ENCODE measurements around the gene SPSB2. TPM values are rescaled to one million over a fixed set of nuclear protein-coding genes. Genes with fewer than 3 reads are reported as not detected.
"Not testable (repeated sequence)": the region's sequence is repeated elsewhere in the genome, so short reads cannot be mapped to it uniquely, and the experiment has no call there.

Gene SPSB2
- polyA plus RNA-seq, 1 of the 3 experiments (the other 2 are of a cell fraction) = 16.9 TPM

DNA sequence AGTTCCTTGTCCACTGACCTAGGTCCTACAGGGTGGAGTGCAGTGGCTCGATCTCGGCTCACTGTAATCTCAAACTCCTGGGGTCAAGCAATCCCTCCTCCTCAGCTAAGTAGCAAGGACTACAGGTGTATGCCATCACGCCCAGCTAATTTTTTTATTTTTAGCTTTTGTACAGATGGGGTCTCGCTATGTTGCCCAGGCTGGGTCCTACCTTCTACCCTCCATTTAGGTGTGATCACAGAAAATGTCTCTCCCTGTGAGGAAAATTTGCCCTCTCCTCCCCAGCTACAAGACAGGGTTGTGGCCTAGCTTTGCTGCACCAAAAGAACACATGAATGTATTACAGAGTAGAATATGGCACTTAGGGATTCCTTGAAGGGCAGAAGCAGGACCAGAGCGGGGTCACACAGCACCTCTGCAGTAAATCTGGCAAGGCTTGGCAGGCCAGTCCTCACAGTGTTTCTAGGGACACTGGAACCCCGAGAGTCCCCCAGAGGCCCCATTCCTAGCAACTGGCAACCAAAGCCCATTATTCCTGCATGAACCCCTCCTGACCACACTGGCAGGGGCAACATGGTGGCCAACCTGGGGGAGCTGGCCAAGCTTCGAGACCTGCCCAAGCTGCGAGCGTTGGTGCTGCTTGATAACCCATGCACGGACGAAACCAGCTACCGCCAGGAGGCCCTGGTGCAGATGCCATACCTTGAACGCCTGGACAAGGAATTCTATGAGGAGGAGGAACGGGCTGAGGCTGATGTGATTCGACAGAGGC lies 39.2 kb upstream of the SPSB2 start:
- CTCF ChIA-PET = interaction anchor here (0.6 to 9.6 kb wide), 11 partner anchors 13 to 232 kb away, joined by 3 to 62 read pairs (median 5); partner anchors contain the start of genes C12orf57 and RNU7-1
- Histone ChIP-seq H3K9me3 (no peaks in the 10 kb centered on the region), H3K9me2 (no peaks in the 10 kb centered on the region), H3K79me2 (ENCODE audit: insufficient read depth) (peaks cover 13% of the 10 kb centered on the region; the same call in 1 of the 2 replicates), H3K9ac (no peak overlapping the region), H4K20me1 (ENCODE audit: insufficient read depth) (no peaks in the 10 kb centered on the region), H3K4me2 (no peak overlapping the region), H3K4me1 (ENCODE audit: control insufficient read depth in 1 of 2, insufficient read depth in 2 of 2, low read depth in 1 of 2, low read length in 1 of 2) (peaks cover 14 to 18% of the 10 kb centered on the region in 2 experiments; a peak in 2 of 4 replicates), H3K27me3 (ENCODE audit: insufficient read depth) (no peaks in the 10 kb centered on the region), H3F3A (replicated peaks; ENCODE audit: insufficient read depth) (peaks cover 4% of the 10 kb centered on the region), H3K4me3 (ENCODE audit: low read depth in 2 of 2, low read length in 1 of 2) (no peak overlapping the region), H3K36me3 (replicated peaks in 1 of 2; ENCODE audit: control insufficient read depth in 1 of 2, insufficient read depth in 2 of 2, low read length in 1 of 2) (peaks cover 0 to 5% of the 10 kb centered on the region in 2 experiments), H2AFZ (ENCODE audit: low read depth) (no peak overlapping the region), H3K27ac (ENCODE audit: low read depth in 2 of 2, low read length in 1 of 2) (no peak overlapping the region)
- POLR2A ChIA-PET = interaction anchor here (1.1 to 4.2 kb wide), 5 partner anchors 10 to 46 kb away, joined by 3 to 21 read pairs (median 7); no protein-coding TSS in a partner anchor
- no peak for DNase-seq
- no peak for TF ChIP-seq GABPA (IDR thresholded peaks at IDR 0.05; ENCODE audit: low read depth)
- 96% methylated on average over 15 of the region's 15 CpGs for WGBS (ENCODE audit: low lambda C conversion rate)

DNA sequence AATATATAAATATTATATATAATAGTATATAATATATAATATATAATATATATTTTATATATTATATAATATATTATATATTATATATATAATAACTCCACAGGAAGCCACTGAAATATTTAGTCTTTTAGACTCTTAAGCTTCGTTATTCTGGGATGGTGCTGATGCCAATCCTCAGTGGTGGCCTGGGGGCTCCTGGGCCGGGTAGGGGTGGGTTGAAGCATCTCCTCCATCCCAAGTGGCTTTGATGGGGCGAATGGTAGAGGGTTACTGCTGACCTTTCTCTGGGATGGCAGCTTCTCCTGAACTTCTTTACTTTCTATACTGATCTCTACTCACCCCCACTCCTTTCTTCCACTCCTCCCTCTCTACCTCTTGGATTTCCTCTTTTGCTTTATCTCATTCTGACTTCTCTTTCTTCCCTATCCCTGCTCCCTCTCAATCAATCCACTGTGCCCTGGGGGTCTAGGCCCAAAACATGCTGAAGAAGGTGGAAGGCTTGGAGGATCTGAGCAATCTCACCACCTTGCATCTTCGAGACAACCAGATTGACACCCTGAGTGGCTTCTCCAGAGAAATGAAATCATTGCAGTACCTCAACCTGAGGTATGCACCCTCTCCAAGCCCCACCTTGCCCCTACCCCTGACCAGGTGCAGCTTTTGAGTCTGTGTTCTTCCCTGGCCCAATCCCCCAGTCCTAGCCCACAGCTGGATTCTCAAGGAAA lies 36.5 kb upstream of the SPSB2 start:
- no peak for DNase-seq
- H4K20me1 ChIP-seq (ENCODE audit: insufficient read depth) = no peaks in the 10 kb centered on the region
- H3K27me3 ChIP-seq (ENCODE audit: insufficient read depth) = no peaks in the 10 kb centered on the region
- no peaks in the 10 kb centered on the region for H3K9me2 ChIP-seq
- no peak overlapping the region for H2AFZ ChIP-seq (ENCODE audit: low read depth)
- H3K4me3 ChIP-seq (ENCODE audit: low read depth in 2 of 2, low read length in 1 of 2) = no peak overlapping the region
- no peaks in the 10 kb centered on the region for H3K79me2 ChIP-seq (ENCODE audit: insufficient read depth)
- TF ChIP-seq, protein P1, sequence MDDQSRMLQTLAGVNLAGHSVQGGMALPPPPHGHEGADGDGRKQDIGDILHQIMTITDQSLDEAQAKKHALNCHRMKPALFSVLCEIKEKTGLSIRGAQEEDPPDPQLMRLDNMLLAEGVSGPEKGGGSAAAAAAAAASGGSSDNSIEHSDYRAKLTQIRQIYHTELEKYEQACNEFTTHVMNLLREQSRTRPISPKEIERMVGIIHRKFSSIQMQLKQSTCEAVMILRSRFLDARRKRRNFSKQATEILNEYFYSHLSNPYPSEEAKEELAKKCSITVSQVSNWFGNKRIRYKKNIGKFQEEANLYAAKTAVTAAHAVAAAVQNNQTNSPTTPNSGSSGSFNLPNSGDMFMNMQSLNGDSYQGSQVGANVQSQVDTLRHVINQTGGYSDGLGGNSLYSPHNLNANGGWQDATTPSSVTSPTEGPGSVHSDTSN (IDR thresholded peaks at IDR 0.05) = no peak
- no peak overlapping the region for H3K9ac ChIP-seq
- H3K9me3 ChIP-seq = no peaks in the 10 kb centered on the region
- peaks cover 0 to 5% of the 10 kb centered on the region in 2 experiments for H3K36me3 ChIP-seq (replicated peaks in 1 of 2; ENCODE audit: control insufficient read depth in 1 of 2, insufficient read depth in 2 of 2, low read length in 1 of 2)
- no peak overlapping the region for H3K4me2 ChIP-seq
- H3F3A ChIP-seq (replicated peaks; ENCODE audit: insufficient read depth) = peaks cover 4% of the 10 kb centered on the region
- 77% methylated on average over 4 of the region's 4 CpGs for WGBS (ENCODE audit: low lambda C conversion rate)
- H3K4me1 ChIP-seq (ENCODE audit: control insufficient read depth in 1 of 2, insufficient read depth in 2 of 2, low read depth in 1 of 2, low read length in 1 of 2) = peaks cover 5 to 13% of the 10 kb centered on the region in 2 experiments; a peak in 2 of 4 replicates
- ChIA-PET CTCF (interaction anchor here (0.6 to 9.6 kb wide), 8 partner anchors 16 to 203 kb away, joined by 3 to 62 read pairs (median 6); partner anchors contain the start of genes ATN1 and SPSB2), POLR2A (interaction anchor here (1.2 to 1.3 kb wide), 2 partner anchors 34 to 37 kb away, joined by 3 read pairs; partner anchors contain the start of genes C12orf57, RNU7-1 and SPSB2)
- no peak overlapping the region for H3K27ac ChIP-seq (ENCODE audit: low read depth in 2 of 2, low read length in 1 of 2)

DNA sequence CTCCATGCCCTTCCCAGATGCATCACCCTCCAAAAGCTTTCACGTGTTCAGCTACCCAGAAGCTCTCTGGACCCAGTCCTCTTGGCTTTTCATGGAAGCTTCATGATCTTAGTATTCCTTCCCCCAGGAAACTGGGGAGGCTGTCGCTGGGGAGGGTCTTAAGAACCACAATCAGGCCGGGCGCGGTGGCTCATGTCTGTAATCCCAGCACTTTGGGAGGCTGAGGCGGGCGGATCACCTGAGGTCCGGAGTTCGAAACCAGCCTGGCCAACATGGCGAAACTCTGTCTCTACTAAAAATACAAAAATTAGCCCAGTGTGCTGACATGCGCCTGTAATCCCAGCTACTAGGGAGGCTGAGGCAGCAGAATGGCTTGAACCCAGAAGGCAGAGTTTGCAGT lies 35.0 kb upstream of the SPSB2 start:
- DNase-seq; H3K9ac ChIP-seq; H3K9me3 ChIP-seq; H3K4me3 ChIP-seq (ENCODE audit: low read depth in 2 of 2, low read length in 1 of 2); H3K27ac ChIP-seq (ENCODE audit: low read depth in 2 of 2, low read length in 1 of 2); H2AFZ ChIP-seq (ENCODE audit: low read depth); H3F3A ChIP-seq (replicated peaks; ENCODE audit: insufficient read depth); H3K9me2 ChIP-seq; H3K79me2 ChIP-seq (ENCODE audit: insufficient read depth); H4K20me1 ChIP-seq (ENCODE audit: insufficient read depth); H3K4me2 ChIP-seq; H3K27me3 ChIP-seq (ENCODE audit: insufficient read depth); H3K36me3 ChIP-seq (replicated peaks in 1 of 2; ENCODE audit: control insufficient read depth in 1 of 2, insufficient read depth in 2 of 2, low read length in 1 of 2); H3K4me1 ChIP-seq (ENCODE audit: control insufficient read depth in 1 of 2, insufficient read depth in 2 of 2, low read depth in 1 of 2, low read length in 1 of 2): not testable (repeated sequence)
- POLR2A ChIA-PET = interaction anchor here (1.6 kb wide), 1 partner anchor 17 kb away, joined by 5 read pairs; no protein-coding TSS in a partner anchor
- CTCF ChIA-PET = interaction anchor here (0.6 to 3.3 kb wide), 9 partner anchors 9 to 215 kb away, joined by 3 to 17 read pairs (median 4); partner anchors contain the start of genes C12orf57, RNU7-1 and SPSB2
- 95% methylated on average over 9 of the region's 11 CpGs for WGBS (ENCODE audit: low lambda C conversion rate)

All from SK-N-SH (cell line).